ENCODE results near the gene LDLRAD1. TPM values are rescaled to one million over a fixed set of nuclear protein-coding genes. Genes with fewer than 3 reads are reported as not detected.

LDLRAD1 gene
- total and polyA plus RNA-seq, 2 experiments from 2014 or later: not detected

GRCh38 chr1:54047384-54048305 lies 29.7 kb upstream of the LDLRAD1 start:
- Histone ChIP-seq H3K9me2 (ENCODE audit: insufficient read depth) (no peaks in the 10 kb centered on the region), H3K9me3 (ENCODE audit: low read depth) (no peaks in the 10 kb centered on the region), H4K20me1 (ENCODE audit: insufficient read depth) (peaks cover 18% of the 10 kb centered on the region; the same call in 1 of the 2 replicates), H3K4me2 (ENCODE audit: unreplicated experiment) (no peak overlapping the region), H3K27me3 (replicated peaks; ENCODE audit: insufficient read depth) (no peaks in the 10 kb centered on the region), H3K9ac (no peak overlapping the region), H3K36me3 (ENCODE audit: low read depth) (peaks cover 9% of the 10 kb centered on the region), H3K27ac (no peak overlapping the region), H2AFZ (no peak overlapping the region), H3F3A (ENCODE audit: insufficient read depth) (peaks cover 15% of the 10 kb centered on the region; the same call in 1 of the 2 replicates), H3K4me1 (ENCODE audit: insufficient read depth) (peaks cover 29% of the 10 kb centered on the region), H3K79me2 (ENCODE audit: insufficient read depth) (peaks cover 91% of the 10 kb centered on the region), H3K4me3 (no peak overlapping the region)
- DNase-seq: peak; percentile 6
- WGBS, 2 experiments (ENCODE audit: low coverage in 1 of 2, low lambda C conversion rate in 2 of 2, missing lambda C conversion rate in 2 of 2): 74 to 77% methylated on average over 5 of the region's 5 CpGs
- TF ChIP-seq EZH2 (IDR thresholded peaks at IDR 0.05; ENCODE audit: insufficient read depth, poor library complexity, severe bottlenecking): no peak
- TF ChIP-seq EZH2phosphoT487 (IDR thresholded peaks at IDR 0.05; ENCODE audit: insufficient read depth, low read depth): no peak
- in situ Hi-C loops (cut with MboI): no loop called here

- H3K27me3 ChIP-seq (replicated peaks; ENCODE audit: insufficient read depth): no peaks in the 10 kb centered on the region
- DNase-seq: peak; percentile 23
- peaks cover 11% of the 10 kb centered on the region; the same call in 1 of the 2 replicates for H3F3A ChIP-seq (ENCODE audit: insufficient read depth)
- TF ChIP-seq EZH2 (IDR thresholded peaks at IDR 0.05; ENCODE audit: insufficient read depth, poor library complexity, severe bottlenecking) (no peak), EZH2phosphoT487 (IDR thresholded peaks at IDR 0.05; ENCODE audit: insufficient read depth, low read depth) (no peak)
- H3K79me2 ChIP-seq (ENCODE audit: insufficient read depth): peaks cover 83% of the 10 kb centered on the region
- WGBS, 2 experiments (ENCODE audit: low coverage in 1 of 2, low lambda C conversion rate in 2 of 2, missing lambda C conversion rate in 2 of 2): 62 to 67% methylated on average over 7 of the region's 7 CpGs
- peaks cover 18% of the 10 kb centered on the region; the same call in 1 of the 2 replicates for H4K20me1 ChIP-seq (ENCODE audit: insufficient read depth)
- H3K9ac ChIP-seq: no peak overlapping the region
- no peaks in the 10 kb centered on the region for H3K9me2 ChIP-seq (ENCODE audit: insufficient read depth)
- no peak overlapping the region for H2AFZ ChIP-seq
- peak overlapping the region; percentile 10 for H3K4me2 ChIP-seq (ENCODE audit: unreplicated experiment)
- peaks cover 29% of the 10 kb centered on the region for H3K4me1 ChIP-seq (ENCODE audit: insufficient read depth)
- H3K4me3 ChIP-seq: no peak overlapping the region
- in situ Hi-C loops (cut with MboI): no loop called here
- peaks cover 17% of the 10 kb centered on the region for H3K36me3 ChIP-seq (ENCODE audit: low read depth)
- no peaks in the 10 kb centered on the region for H3K9me3 ChIP-seq (ENCODE audit: low read depth)
- no peak overlapping the region for H3K27ac ChIP-seq
Measured at GRCh38 chr1:54046671-54047383, 28.8 kb upstream of the LDLRAD1 start.

- in situ Hi-C loops (cut with MboI): no loop called here
Measured at GRCh38 chr1:54045496-54045895, 27.5 kb upstream of the LDLRAD1 start.

GRCh38 chr1:54041806-54042205 lies 23.8 kb upstream of the LDLRAD1 start:
- H3F3A ChIP-seq (ENCODE audit: insufficient read depth): peaks cover 2% of the 10 kb centered on the region; the same call in 1 of the 2 replicates
- WGBS, 2 experiments (ENCODE audit: low coverage in 1 of 2, low lambda C conversion rate in 2 of 2, missing lambda C conversion rate in 2 of 2): 0 to 2% methylated on average over 1 of the region's 1 CpG
- in situ Hi-C loops (cut with MboI): no loop called here

More at GRCh38 chr1:54045496-54045895, 27.5 kb upstream of the LDLRAD1 start:
- Histone ChIP-seq H3K9me3 (ENCODE audit: low read depth) (no peaks in the 10 kb centered on the region), H3K27ac (no peak overlapping the region), H3K4me3 (no peak overlapping the region), H2AFZ (no peak overlapping the region), H3K9ac (no peak overlapping the region), H3K27me3 (replicated peaks; ENCODE audit: insufficient read depth) (no peaks in the 10 kb centered on the region), H3F3A (ENCODE audit: insufficient read depth) (peaks cover 7% of the 10 kb centered on the region; the same call in 1 of the 2 replicates), H3K4me1 (ENCODE audit: insufficient read depth) (peaks cover 22% of the 10 kb centered on the region), H4K20me1 (ENCODE audit: insufficient read depth) (peaks cover 18% of the 10 kb centered on the region; the same call in 1 of the 2 replicates), H3K9me2 (ENCODE audit: insufficient read depth) (no peaks in the 10 kb centered on the region), H3K36me3 (ENCODE audit: low read depth) (peaks cover 30% of the 10 kb centered on the region), H3K79me2 (ENCODE audit: insufficient read depth) (peaks cover 70% of the 10 kb centered on the region), H3K4me2 (ENCODE audit: unreplicated experiment) (no peak overlapping the region)
- 96 to 100% methylated on average over 2 of the region's 2 CpGs for WGBS, 2 experiments (ENCODE audit: low coverage in 1 of 2, low lambda C conversion rate in 2 of 2, missing lambda C conversion rate in 2 of 2)
- TF ChIP-seq EZH2phosphoT487 (IDR thresholded peaks at IDR 0.05; ENCODE audit: insufficient read depth, low read depth): no peak
- no peak for TF ChIP-seq EZH2 (IDR thresholded peaks at IDR 0.05; ENCODE audit: insufficient read depth, poor library complexity, severe bottlenecking)
- DNase-seq: no peak

More at GRCh38 chr1:54041806-54042205, 23.8 kb upstream of the LDLRAD1 start:
- no peak for DNase-seq
- Histone ChIP-seq H2AFZ (no peak overlapping the region), H3K9me2 (ENCODE audit: insufficient read depth) (no peaks in the 10 kb centered on the region), H3K4me2 (ENCODE audit: unreplicated experiment) (no peak overlapping the region), H3K27me3 (replicated peaks; ENCODE audit: insufficient read depth) (no peaks in the 10 kb centered on the region), H3K4me1 (ENCODE audit: insufficient read depth) (peaks cover 5% of the 10 kb centered on the region), H3K79me2 (ENCODE audit: insufficient read depth) (peaks cover 33% of the 10 kb centered on the region), H3K4me3 (no peak overlapping the region), H3K27ac (no peak overlapping the region), H3K36me3 (ENCODE audit: low read depth) (peaks cover 49% of the 10 kb centered on the region), H3K9me3 (ENCODE audit: low read depth) (no peaks in the 10 kb centered on the region), H3K9ac (no peak overlapping the region), H4K20me1 (ENCODE audit: insufficient read depth) (peaks cover 6% of the 10 kb centered on the region; the same call in 1 of the 2 replicates)
- no peak for TF ChIP-seq EZH2 (IDR thresholded peaks at IDR 0.05; ENCODE audit: insufficient read depth, poor library complexity, severe bottlenecking)

All from GM23248 (cell line).